Measurements from ENCODE around the gene F12. TPM values are rescaled to one million over a fixed set of nuclear protein-coding genes. Genes with fewer than 3 reads are reported as not detected.

The F12 gene
- total RNA-seq, 4 donors from 2014 or later: 0.51 to 2.0 (median 0.98) TPM; not detected in 1

DNA sequence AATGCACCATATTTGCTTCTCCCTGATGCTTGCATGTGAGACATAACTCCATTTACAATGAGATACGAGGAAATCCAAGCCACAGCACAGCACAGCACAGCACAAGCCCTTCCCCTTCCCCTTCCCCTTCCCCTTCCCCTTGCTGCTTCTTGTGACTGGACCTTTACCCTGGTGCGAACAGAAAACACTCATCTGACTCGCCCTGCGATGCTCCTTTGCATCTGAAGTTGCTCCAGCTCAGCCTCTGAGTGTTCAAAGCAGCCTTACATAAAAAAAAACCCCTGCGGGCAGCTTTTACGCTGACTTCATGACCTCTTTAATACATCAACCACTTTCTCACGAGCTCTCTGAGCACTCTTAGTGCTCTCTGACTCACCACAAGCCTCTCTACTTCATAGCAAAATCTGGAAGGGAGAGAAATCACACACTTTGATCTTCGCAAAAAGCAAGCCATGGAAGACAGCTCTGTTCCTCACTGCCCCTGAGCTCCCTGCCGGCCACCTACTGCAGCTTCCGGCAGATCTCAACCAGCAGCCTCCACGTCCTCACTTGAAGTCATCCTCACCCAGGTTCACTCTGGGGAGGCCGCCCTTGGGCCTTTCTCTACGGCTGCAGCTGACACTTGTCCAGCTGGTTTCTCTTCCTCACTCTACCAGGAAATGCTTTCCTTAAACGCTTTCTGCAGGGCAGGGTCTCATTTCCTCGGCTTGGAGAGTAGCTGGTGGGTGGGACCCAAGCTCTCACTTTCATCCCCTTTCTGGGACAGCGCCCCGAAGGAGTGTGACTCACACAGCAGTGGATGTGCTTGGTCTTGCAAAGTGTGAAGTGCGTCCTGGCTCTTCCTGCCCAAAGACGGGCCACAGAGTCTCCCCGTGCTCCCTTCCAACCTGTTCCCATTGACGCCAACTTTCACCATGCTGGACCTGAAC is 19.9 kb downstream of the F12 start:
- TF ChIP-seq, protein P1, sequence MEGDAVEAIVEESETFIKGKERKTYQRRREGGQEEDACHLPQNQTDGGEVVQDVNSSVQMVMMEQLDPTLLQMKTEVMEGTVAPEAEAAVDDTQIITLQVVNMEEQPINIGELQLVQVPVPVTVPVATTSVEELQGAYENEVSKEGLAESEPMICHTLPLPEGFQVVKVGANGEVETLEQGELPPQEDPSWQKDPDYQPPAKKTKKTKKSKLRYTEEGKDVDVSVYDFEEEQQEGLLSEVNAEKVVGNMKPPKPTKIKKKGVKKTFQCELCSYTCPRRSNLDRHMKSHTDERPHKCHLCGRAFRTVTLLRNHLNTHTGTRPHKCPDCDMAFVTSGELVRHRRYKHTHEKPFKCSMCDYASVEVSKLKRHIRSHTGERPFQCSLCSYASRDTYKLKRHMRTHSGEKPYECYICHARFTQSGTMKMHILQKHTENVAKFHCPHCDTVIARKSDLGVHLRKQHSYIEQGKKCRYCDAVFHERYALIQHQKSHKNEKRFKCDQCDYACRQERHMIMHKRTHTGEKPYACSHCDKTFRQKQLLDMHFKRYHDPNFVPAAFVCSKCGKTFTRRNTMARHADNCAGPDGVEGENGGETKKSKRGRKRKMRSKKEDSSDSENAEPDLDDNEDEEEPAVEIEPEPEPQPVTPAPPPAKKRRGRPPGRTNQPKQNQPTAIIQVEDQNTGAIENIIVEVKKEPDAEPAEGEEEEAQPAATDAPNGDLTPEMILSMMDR (IDR thresholded peaks at IDR 0.05; ENCODE audit: low read depth): no peak

DNA sequence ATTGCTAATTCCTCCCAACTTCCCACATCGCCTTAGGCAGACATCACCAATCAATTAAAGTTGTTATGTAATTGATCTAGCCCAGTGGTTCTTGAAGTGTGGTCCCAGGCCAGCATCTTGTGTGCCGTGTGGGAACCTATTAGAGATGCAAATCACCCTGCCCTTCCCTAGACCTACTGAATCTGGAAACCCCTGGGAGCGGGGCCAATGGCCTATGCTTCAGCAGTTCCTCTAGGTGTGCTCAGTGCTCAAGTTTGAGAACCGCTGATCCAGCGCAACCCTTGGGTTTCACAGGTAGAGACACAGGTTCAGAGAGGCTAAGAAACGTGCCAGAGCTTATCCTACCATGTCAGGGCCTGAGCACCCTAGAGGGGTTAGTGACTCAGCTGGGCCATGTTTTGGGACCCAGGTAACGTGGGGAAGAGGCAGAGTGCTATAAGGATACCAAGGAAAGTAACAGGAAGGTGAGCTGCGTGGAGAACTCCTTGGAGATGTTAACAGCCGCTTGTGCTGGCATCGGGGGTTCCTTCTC is 20.8 kb downstream of the F12 start:
- TF ChIP-seq, protein P1 (IDR thresholded peaks at IDR 0.05; ENCODE audit: low read depth): no peak

DNA sequence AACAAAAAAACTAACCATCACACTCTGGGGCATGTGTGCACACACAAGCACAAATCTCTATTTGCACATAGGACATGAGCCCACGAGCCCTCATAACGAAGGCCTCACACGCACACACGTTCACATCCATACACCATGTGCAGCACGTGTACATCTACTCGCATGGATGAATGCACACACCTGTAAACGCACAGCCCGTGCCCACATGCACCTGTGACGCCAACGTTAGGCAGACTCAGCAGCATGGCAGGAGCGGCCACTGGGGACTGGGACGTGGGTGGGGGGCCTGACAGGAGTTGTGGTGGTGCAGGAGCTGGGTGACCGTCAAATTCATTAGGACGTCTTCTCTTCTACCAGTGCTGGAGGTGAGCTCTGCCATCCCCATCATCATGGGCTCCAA is 22.0 kb downstream of the F12 start:
- TF ChIP-seq, protein P1 (IDR thresholded peaks at IDR 0.05; ENCODE audit: low read depth): no peak

DNA sequence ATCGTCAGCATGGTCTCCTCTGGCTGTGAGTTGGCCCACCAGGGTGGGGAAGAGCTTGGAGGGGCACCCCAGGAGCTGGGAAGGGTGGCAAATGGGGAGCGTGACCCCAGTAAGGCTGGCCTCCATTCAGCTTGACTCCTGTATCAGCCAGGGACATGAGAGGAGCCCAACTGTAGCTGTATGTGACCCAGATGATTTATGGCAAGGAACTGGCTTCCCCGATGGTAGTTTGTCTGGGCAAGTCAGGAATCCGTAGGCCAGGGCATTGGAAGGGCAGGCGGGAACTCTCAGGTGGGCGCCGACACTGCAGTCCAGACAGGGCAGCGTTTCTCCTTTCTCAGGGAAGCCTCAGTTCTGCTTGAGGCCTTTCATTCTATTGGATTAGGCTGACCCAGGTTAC is 22.8 kb downstream of the F12 start:
- TF ChIP-seq, protein P1 (IDR thresholded peaks at IDR 0.05; ENCODE audit: low read depth): no peak

DNA sequence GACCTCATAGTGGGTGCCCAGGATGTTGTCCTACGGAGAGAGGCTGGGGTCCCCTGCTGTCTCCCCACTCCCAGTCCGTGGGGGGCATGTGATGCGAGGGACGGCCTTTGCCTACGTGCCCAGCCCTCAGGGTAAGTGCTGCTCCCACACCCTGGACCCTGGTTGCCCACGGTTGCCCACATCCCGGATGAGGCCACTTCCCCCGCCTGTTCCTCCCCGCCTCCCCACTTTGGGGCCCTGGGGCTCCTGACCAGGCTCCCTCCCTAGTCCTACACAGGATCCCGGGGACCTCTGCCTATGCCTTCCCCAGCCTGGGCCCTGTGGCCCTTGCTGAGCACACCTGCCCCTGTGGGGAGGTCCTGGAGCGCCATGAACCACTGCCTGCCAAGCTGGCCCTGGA is 23.6 kb downstream of the F12 start:
- TF ChIP-seq, protein P1 (IDR thresholded peaks at IDR 0.05; ENCODE audit: low read depth): no peak

DNA sequence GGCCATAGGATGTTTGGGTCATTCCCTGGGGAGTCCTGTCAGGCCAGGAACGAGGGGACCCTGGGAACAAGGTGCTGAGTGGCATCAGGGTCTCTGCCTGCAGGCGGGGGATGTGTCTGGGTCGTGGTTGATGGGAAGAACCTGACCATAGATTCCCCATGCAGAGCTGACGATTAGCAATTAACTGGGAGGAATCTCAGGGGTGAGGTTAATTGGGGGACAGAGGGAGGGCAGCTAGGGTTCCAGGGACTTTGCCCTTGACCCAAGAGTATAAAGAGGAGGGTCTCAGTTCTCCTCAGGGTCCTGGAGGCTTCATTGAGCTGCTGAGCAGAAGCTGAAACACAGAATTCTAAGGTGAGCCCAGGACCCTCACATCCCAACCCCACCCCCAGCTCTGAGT is 25.2 kb downstream of the F12 start, which contains the start of gene SLC34A1:
SLC34A1 (plus strand) TSS at position 301 of the 400 bp plus-strand sequence. CDS start 1,308 bp downstream, outside the sequence.
- TF ChIP-seq, protein P1 (IDR thresholded peaks at IDR 0.05; ENCODE audit: low read depth): no peak

DNA sequence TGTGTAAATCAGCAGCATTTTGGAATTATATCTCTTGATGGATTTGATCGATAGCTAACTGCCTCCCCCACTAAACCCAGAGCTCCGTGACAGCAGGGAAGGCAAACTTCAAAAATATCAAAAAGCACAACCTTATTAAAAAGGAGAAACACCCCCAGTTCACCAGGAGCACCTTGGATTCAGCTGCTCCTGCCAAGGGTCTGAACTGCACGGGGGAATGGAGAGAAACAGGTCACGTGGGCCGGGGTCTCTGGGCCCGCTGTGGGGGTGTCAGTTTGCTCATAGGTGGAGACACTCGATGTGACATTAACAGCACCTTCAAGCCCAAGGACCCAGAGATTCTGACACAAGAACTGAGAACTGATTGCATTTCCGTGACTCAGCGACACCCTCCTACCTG is 26.2 kb downstream of the F12 start:
- TF ChIP-seq, protein P1 (IDR thresholded peaks at IDR 0.05; ENCODE audit: low read depth): no peak

Data from subcutaneous adipose tissue (tissue), 4 donors.